ENCODE data around the gene RBM33.

Gene RBM33

DNA sequence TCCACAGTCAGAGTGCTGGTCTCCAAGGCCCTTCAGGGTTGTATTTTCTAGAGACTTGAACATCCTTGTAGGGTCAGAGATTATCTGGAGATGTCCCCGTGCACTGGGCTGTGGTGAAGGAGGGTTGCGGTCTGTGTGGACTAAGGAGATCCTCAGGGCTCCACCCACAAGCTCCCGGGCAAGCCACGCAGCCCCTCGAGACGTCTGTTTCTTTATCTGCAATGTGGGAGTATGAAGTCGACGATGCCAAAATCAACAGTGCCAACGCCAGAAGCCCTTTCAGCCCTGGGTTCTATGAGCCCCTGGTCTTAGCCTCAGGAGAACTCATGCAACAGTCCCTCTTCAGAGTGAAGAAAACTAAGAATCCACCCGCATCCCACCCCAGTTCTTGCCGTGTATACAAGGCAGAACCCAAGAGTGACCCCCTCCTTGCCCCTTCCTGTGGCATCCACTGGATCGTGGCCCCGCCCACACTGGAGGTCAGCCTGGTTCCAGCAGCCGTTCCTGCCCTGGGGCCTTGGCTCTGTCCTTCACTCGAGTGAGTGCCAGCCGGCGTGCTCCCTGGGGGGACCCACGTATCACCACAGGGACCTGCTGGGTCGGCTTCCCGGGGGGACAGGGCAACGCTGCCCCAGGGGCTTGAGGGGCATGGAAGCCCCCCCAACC is 173.8 kb downstream of the RBM33 start:
- POLR2A ChIA-PET, result no interaction called here
- CTCF ChIA-PET, result no interaction called here

DNA sequence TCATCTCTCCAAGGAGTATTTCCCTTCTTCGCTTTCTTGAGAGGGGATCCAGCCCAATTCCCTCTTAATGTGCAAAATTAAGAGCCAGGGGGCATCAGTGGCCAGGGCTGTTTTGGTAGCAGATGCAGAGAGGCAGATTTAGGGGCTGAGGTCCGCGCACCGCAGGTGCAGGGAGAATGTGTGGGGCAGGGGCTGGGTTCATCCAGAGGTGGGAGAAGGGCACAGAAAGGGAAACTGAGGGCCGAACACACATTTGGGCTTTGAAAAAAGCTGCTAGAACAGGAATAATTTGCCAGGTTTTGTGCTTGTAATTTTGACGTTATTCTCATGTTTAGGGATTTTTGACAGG is 174.3 kb downstream of the RBM33 start:
- no peak overlapping the region for H3K4me3 ChIP-seq (ENCODE audit: low read depth, low read length)
- H3K9me3 ChIP-seq (ENCODE audit: control insufficient read depth, insufficient read depth, low read depth, low read length), result no peaks in the 10 kb centered on the region
- no peak overlapping the region for H3K27ac ChIP-seq (ENCODE audit: extremely low read depth, low read depth, low read length)
- POLR2A ChIA-PET, result no interaction called here
- H3K36me3 ChIP-seq (ENCODE audit: control insufficient read depth in 2 of 2, insufficient read depth in 1 of 2, low read length in 2 of 2), result no peaks in the 10 kb centered on the region
- TF ChIP-seq ZBTB20 (tag by site-specific recombination; IDR thresholded peaks at IDR 0.05), result no peak
- TF ChIP-seq ZNF391 (tag by site-specific recombination; IDR thresholded peaks at IDR 0.05; ENCODE audit: borderline replicate concordance, low read depth), result no peak
- TF ChIP-seq ZNF311 (tag by site-specific recombination; IDR thresholded peaks at IDR 0.05; ENCODE audit: borderline replicate concordance), result no peak
- TF ChIP-seq ZNF266 (tag by site-specific recombination; IDR thresholded peaks at IDR 0.05; ENCODE audit: low read depth), result no peak
- TF ChIP-seq, protein P1, sequence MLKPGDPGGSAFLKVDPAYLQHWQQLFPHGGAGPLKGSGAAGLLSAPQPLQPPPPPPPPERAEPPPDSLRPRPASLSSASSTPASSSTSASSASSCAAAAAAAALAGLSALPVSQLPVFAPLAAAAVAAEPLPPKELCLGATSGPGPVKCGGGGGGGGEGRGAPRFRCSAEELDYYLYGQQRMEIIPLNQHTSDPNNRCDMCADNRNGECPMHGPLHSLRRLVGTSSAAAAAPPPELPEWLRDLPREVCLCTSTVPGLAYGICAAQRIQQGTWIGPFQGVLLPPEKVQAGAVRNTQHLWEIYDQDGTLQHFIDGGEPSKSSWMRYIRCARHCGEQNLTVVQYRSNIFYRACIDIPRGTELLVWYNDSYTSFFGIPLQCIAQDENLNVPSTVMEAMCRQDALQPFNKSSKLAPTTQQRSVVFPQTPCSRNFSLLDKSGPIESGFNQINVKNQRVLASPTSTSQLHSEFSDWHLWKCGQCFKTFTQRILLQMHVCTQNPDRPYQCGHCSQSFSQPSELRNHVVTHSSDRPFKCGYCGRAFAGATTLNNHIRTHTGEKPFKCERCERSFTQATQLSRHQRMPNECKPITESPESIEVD (tag by site-specific recombination; IDR thresholded peaks at IDR 0.05), result no peak
- TF ChIP-seq SP7 (tag by site-specific recombination; IDR thresholded peaks at IDR 0.05), result no peak
- TF ChIP-seq SCRT2 (tag by site-specific recombination; IDR thresholded peaks at IDR 0.05), result no peak
- TF ChIP-seq, protein P2, sequence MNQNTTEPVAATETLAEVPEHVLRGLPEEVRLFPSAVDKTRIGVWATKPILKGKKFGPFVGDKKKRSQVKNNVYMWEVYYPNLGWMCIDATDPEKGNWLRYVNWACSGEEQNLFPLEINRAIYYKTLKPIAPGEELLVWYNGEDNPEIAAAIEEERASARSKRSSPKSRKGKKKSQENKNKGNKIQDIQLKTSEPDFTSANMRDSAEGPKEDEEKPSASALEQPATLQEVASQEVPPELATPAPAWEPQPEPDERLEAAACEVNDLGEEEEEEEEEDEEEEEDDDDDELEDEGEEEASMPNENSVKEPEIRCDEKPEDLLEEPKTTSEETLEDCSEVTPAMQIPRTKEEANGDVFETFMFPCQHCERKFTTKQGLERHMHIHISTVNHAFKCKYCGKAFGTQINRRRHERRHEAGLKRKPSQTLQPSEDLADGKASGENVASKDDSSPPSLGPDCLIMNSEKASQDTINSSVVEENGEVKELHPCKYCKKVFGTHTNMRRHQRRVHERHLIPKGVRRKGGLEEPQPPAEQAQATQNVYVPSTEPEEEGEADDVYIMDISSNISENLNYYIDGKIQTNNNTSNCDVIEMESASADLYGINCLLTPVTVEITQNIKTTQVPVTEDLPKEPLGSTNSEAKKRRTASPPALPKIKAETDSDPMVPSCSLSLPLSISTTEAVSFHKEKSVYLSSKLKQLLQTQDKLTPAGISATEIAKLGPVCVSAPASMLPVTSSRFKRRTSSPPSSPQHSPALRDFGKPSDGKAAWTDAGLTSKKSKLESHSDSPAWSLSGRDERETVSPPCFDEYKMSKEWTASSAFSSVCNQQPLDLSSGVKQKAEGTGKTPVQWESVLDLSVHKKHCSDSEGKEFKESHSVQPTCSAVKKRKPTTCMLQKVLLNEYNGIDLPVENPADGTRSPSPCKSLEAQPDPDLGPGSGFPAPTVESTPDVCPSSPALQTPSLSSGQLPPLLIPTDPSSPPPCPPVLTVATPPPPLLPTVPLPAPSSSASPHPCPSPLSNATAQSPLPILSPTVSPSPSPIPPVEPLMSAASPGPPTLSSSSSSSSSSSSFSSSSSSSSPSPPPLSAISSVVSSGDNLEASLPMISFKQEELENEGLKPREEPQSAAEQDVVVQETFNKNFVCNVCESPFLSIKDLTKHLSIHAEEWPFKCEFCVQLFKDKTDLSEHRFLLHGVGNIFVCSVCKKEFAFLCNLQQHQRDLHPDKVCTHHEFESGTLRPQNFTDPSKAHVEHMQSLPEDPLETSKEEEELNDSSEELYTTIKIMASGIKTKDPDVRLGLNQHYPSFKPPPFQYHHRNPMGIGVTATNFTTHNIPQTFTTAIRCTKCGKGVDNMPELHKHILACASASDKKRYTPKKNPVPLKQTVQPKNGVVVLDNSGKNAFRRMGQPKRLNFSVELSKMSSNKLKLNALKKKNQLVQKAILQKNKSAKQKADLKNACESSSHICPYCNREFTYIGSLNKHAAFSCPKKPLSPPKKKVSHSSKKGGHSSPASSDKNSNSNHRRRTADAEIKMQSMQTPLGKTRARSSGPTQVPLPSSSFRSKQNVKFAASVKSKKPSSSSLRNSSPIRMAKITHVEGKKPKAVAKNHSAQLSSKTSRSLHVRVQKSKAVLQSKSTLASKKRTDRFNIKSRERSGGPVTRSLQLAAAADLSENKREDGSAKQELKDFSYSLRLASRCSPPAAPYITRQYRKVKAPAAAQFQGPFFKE (tag by site-specific recombination; IDR thresholded peaks at IDR 0.05; ENCODE audit: borderline replicate concordance), result no peak
- no peak for TF ChIP-seq ZNF48 (tag by site-specific recombination; IDR thresholded peaks at IDR 0.05)
- no peaks in the 10 kb centered on the region for H3K4me1 ChIP-seq (ENCODE audit: control insufficient read depth, insufficient read depth, low read length)
- CTCF ChIA-PET, result no interaction called here

More for the DNA sequence above, 173.8 kb downstream of the RBM33 start:
- no peaks in the 10 kb centered on the region for H3K9me3 ChIP-seq (ENCODE audit: control insufficient read depth, insufficient read depth, low read depth, low read length)
- H3K4me3 ChIP-seq (ENCODE audit: low read depth, low read length), result no peak overlapping the region
- H3K27ac ChIP-seq (ENCODE audit: extremely low read depth, low read depth, low read length), result no peak overlapping the region
- H3K4me1 ChIP-seq (ENCODE audit: control insufficient read depth, insufficient read depth, low read length), result no peaks in the 10 kb centered on the region
- TF ChIP-seq ZFHX2 (tag by site-specific recombination; conservative IDR thresholded peaks at IDR 0.05), result peak; percentile 63
- TF ChIP-seq, protein P3, sequence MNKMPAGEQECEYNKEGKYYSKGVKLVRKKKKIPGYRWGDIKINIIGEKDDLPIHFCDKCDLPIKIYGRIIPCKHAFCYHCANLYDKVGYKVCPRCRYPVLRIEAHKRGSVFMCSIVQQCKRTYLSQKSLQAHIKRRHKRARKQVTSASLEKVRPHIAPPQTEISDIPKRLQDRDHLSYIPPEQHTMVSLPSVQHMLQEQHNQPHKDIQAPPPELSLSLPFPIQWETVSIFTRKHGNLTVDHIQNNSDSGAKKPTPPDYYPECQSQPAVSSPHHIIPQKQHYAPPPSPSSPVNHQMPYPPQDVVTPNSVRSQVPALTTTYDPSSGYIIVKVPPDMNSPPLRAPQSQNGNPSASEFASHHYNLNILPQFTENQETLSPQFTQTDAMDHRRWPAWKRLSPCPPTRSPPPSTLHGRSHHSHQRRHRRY (tag by site-specific recombination; IDR thresholded peaks at IDR 0.05), result no peak
- no peaks in the 10 kb centered on the region for H3K36me3 ChIP-seq (ENCODE audit: control insufficient read depth in 2 of 2, insufficient read depth in 1 of 2, low read length in 2 of 2)

DNA sequence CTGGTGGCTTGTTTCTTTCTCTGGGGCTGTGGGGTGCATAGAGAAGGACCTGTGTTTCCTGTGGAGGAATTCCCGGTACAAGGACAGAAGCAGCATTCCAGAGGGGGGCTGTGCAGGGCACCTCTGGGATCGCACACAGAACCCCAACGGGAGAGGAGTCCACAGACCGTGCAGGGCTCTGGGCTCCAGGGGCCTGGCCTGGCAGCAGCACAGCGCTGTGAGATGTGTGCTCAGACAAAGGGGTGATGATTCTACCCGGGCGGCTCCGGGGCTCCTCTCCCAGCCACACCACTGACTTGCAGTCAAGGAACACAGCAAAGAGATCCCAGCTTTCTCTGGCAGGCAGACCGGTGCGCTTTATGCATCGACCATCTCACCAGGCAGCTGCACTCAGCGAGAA is 174.7 kb downstream of the RBM33 start:
- CTCF ChIA-PET, result no interaction called here

More for the DNA sequence above, 174.7 kb downstream of the RBM33 start:
- Histone ChIP-seq H3K4me3 (ENCODE audit: low read depth, low read length) (no peak overlapping the region), H3K9me3 (ENCODE audit: control insufficient read depth, insufficient read depth, low read depth, low read length) (no peaks in the 10 kb centered on the region), H3K36me3 (ENCODE audit: control insufficient read depth in 2 of 2, insufficient read depth in 1 of 2, low read length in 2 of 2) (no peaks in the 10 kb centered on the region), H3K27ac (ENCODE audit: extremely low read depth, low read depth, low read length) (no peak overlapping the region), H3K4me1 (ENCODE audit: control insufficient read depth, insufficient read depth, low read length) (no peaks in the 10 kb centered on the region)
- TF ChIP-seq ZNF670 (tag by site-specific recombination; IDR thresholded peaks at IDR 0.05; ENCODE audit: low read depth) (no peak), ZFP37 (tag by site-specific recombination; IDR thresholded peaks at IDR 0.05) (no peak), ZNF132 (tag by site-specific recombination; IDR thresholded peaks at IDR 0.05; ENCODE audit: borderline replicate concordance) (no peak), FEZF1 (tag by site-specific recombination; IDR thresholded peaks at IDR 0.05) (no peak), ZNF843 (tag by site-specific recombination; IDR thresholded peaks at IDR 0.05) (no peak), ZNF274 (IDR thresholded peaks at IDR 0.05; ENCODE audit: low read length) (no peak), ZNF274 (tag by site-specific recombination; IDR thresholded peaks at IDR 0.05; ENCODE audit: borderline replicate concordance) (no peak), SP7 (tag by site-specific recombination; IDR thresholded peaks at IDR 0.05) (no peak), PRDM1 (tag by site-specific recombination; IDR thresholded peaks at IDR 0.05) (no peak), KLF1 (tag by site-specific recombination; IDR thresholded peaks at IDR 0.05) (no peak), OSR2 (tag by site-specific recombination; IDR thresholded peaks at IDR 0.05) (no peak), MEIS1 (CRISPR knock-in tag; IDR thresholded peaks at IDR 0.05; ENCODE audit: borderline replicate concordance) (no peak), KLF10 (tag by site-specific recombination; IDR thresholded peaks at IDR 0.05) (no peak)
- POLR2A ChIA-PET, result no interaction called here
